GM12878 (cell line): ENCODE results near the gene IL1RL2. TPM values are rescaled to one million over a fixed set of nuclear protein-coding genes. Genes with fewer than 3 reads are reported as not detected.

Source experiments
- ATAC-seq: fragments of 200-7000 bp; cut with Tn5 transposase; 3 replicates; pipeline ENCODE4 v1.9.1; 2020; ENCODE audit warnings: mild to moderate bottlenecking, moderate library complexity
- BruUV-seq: library from RNA; stranded (reverse); fragments of 400-500 nt; replicated peaks from 2 replicates; lab custom pipeline; 2021; lab: Mats Ljungman, UMichigan
- CTCF ChIA-PET: fragments of 300-600 bp; sonication (Branson Sonifier 250); formaldehyde crosslinking; extraction: SDS; loops from one replicate; lab custom pipeline; 2021; ENCODE audit warnings: inconsistent platforms; lab: Yijun Ruan, JAX
- POLR2A ChIA-PET: fragments of 350-600 bp; formaldehyde crosslinking; extraction: SDS; loops from one replicate; lab custom pipeline; 2021; ENCODE audit warnings: inconsistent platforms; lab: Charles Lee
- RAD21 ChIA-PET: fragments of 300-600 bp; sonication (Branson Sonifier 250); formaldehyde crosslinking; loops from one replicate; lab custom pipeline; 2023; ENCODE audit warnings: antibody characterized with exemption; ENCODE audit not compliant: unreplicated experiment; lab: Charles Lee
- SMC1A ChIA-PET: fragments of 300-600 bp; sonication (Branson Sonifier 250); formaldehyde crosslinking; loops from one replicate; lab custom pipeline; 2023; ENCODE audit not compliant: unreplicated experiment, uncharacterized antibody; lab: Charles Lee
- DNase-seq: peaks from one replicate; pipeline ENCODE4 v3.0.0-alpha.2; 2011; ENCODE audit warnings: low read depth, low spot score
- FAIRE-seq: peaks from 3 replicates; lab custom pipeline; 2011; peaks lifted over from hg19 to GRCh38; lab: Jason Lieb, UNC
- H2AFZ ChIP-seq: 2 replicates; pipeline ENCODE4 v1.6.0; 2011; ENCODE audit warnings: low read depth, low read length, control low read depth; ENCODE audit not compliant: control insufficient read depth
- H3K27ac ChIP-seq: 2 replicates; pipeline ENCODE4 v1.5.1; 2011; ENCODE audit warnings: control low read depth; ENCODE audit not compliant: control insufficient read depth, insufficient read depth
- H3K27me3 ChIP-seq, 2 experiments: replicated peaks in 1 of 2; 2 replicates each; pipeline versions ENCODE4 v1.6.0 to v1.6.1; 2011; ENCODE audit warnings: low read length in 1 of 2; ENCODE audit not compliant: control insufficient read depth in 2 of 2, insufficient read depth in 2 of 2
- H3K36me3 ChIP-seq, 2 experiments: 2 replicates each; pipeline ENCODE4 v1.5.1; 2011; ENCODE audit warnings: low read length in 1 of 2; ENCODE audit not compliant: control insufficient read depth in 2 of 2, insufficient read depth in 2 of 2
- H3K4me1 ChIP-seq: 2 replicates; pipeline ENCODE4 v1.6.1; 2011; ENCODE audit warnings: mild to moderate bottlenecking, low read length, moderate library complexity, mixed read lengths; ENCODE audit not compliant: control insufficient read depth, insufficient read depth
- H3K4me2 ChIP-seq: 2 replicates; pipeline ENCODE4 v1.6.0; 2011; ENCODE audit warnings: control low read depth; ENCODE audit not compliant: control insufficient read depth, insufficient read depth
- H3K4me3 ChIP-seq: fragments of 200-600 bp; sonication (generic); 2 replicates; pipeline ENCODE4 v1.5.1; 2016
- H3K79me2 ChIP-seq: 2 replicates; pipeline ENCODE4 v1.6.0; 2011; ENCODE audit warnings: low read length; ENCODE audit not compliant: control insufficient read depth, insufficient read depth
- H3K9ac ChIP-seq: 2 replicates; pipeline ENCODE4 v1.8.0; 2011; ENCODE audit warnings: low read length, control low read depth, mixed read lengths; ENCODE audit not compliant: control insufficient read depth, insufficient read depth
- H3K9me3 ChIP-seq: replicated peaks from 3 replicates; pipeline ENCODE4 v1.5.1; 2011; ENCODE audit warnings: mild to moderate bottlenecking, low read length; ENCODE audit not compliant: control insufficient read depth, insufficient read depth
- H4K20me1 ChIP-seq: 2 replicates; pipeline ENCODE4 v1.6.0; 2011; ENCODE audit not compliant: control insufficient read depth, insufficient read depth
- CHD4 ChIP-seq: fragments of 200-600 bp; sonication (generic); IDR thresholded peaks from 2 replicates; pipeline ENCODE4 v1.6.1; 2016; ENCODE audit warnings: mild to moderate bottlenecking
- NFYB ChIP-seq: IDR thresholded peaks from 2 replicates; pipeline ENCODE4 v1.6.1; 2011; ENCODE audit warnings: low read depth, mild to moderate bottlenecking, low read length, improper control_type of control experiment, moderate library complexity; ENCODE audit not compliant: insufficient read depth
- PAX5 ChIP-seq: IDR thresholded peaks from 2 replicates; pipeline ENCODE4 v1.6.1; 2011; ENCODE audit warnings: low read depth, low read length, borderline replicate concordance
- USF2 ChIP-seq: IDR thresholded peaks from 2 replicates; pipeline ENCODE4 v1.6.1; 2011; ENCODE audit warnings: low read depth, low read length, improper control_type of control experiment, borderline replicate concordance
- ZNF687 ChIP-seq: fragments of 450-650 bp; IDR thresholded peaks from 2 replicates; pipeline ENCODE4 v1.6.1; 2017; ENCODE audit warnings: mild to moderate bottlenecking, moderate library complexity
- WGBS: methylation state at CpG from one replicate; pipeline ENCODE4 v1.1.6; 2016; ENCODE audit warnings: low lambda C conversion rate; ENCODE audit not compliant: insufficient replicate concordance, insufficient coverage; ENCODE audit errors: missing lambda C conversion rate; 5-methylcytosine and 5-hydroxymethylcytosine counted together
- in situ Hi-C: fragments of 300-500 bp; cut with MboI; formaldehyde crosslinking; loops from 9 replicates; pipeline ENCODE4 v1.14.3; 2018; ENCODE audit warnings: mixed read lengths
- intact Hi-C: fragments of 100-400 bp; cut with micrococcal nuclease; formaldehyde crosslinking; loops from one replicate; pipeline ENCODE4 v1.14.2; 2022; ENCODE audit not compliant: unreplicated experiment
- polyA plus RNA-seq, 11 experiments: library from polyadenylated mRNA; depleted of rRNA in 4 of 11; unstranded in 6 of 11; stranded (reverse) in 5 of 11; fragments of >200 nt; fragmentation: Nextera tagmentation in 4 of 11; fragmentation: Illumina TruSeq in 1 of 11; extraction: Ambion mirVana in 4 of 11; extraction: Trizol in 1 of 11; gene quantifications; 1 replicate in 1 of 11; 2 replicates in 10 of 11; pipeline versions ENCODE4 v1.2.1 to v1.2.3, GENCODE V29; 2011 to 2016; ENCODE audit warnings: inconsistent platforms in 2 of 11, missing spikeins in 2 of 11, low read depth in 1 of 11
- total RNA-seq, 4 experiments: library from RNA; depleted of rRNA in 3 of 4; stranded (reverse); fragments of >200 nt in 3 of 4; fragmentation: Illumina TruSeq in 1 of 4; extraction: Trizol in 1 of 4; gene quantifications; 2 replicates each; pipeline versions ENCODE4 v1.2.1 to v1.2.3, GENCODE V29; 2013 to 2021

The IL1RL2 gene
- total and polyA plus RNA-seq, 10 of the 15 experiments (the other 5 are each of a cell fraction or from before 2014, with no cell fraction given): not detected

GRCh38 chr2:102264952-102265351 is 78.1 kb downstream of the IL1RL2 start (continued):
- TF ChIP-seq PAX5 (no peak), NFYB (no peak), CHD4 (no peak), USF2 (no peak)
- TF ChIP-seq, all 136 proteins: peak for 0

GRCh38 chr2:102266204-102266603 is 79.4 kb downstream of the IL1RL2 start:
- no peak overlapping the region for H3K9ac ChIP-seq
- POLR2A ChIA-PET: no interaction called here
- CTCF ChIA-PET: interaction anchor here (0.6 to 1.3 kb wide), 6 partner anchors 12 to 180 kb away, joined by 3 to 4 read pairs (median 3); no protein-coding TSS in a partner anchor
- SMC1A ChIA-PET: interaction anchor here (0.7 to 0.9 kb wide), 3 partner anchors 14 to 80 kb away, joined by 3 read pairs; no protein-coding TSS in a partner anchor
- H3K4me3 ChIP-seq: no peak overlapping the region
- no peak overlapping the region for H3K4me2 ChIP-seq
- no peaks in the 10 kb centered on the region for H4K20me1 ChIP-seq
- no peak for TF ChIP-seq CHD4
- no peak for TF ChIP-seq ZNF687
- in situ Hi-C loops (no loop called here), intact Hi-C loops (no loop called here)
- 100% methylated on average over 1 of the region's 1 CpG for WGBS
- H3K36me3 ChIP-seq: no peaks in the 10 kb centered on the region
- no TSS peak for BruUV-seq
- RAD21 ChIA-PET: no interaction called here
- H3K27ac ChIP-seq: no peak overlapping the region
- H3K4me1 ChIP-seq: no peaks in the 10 kb centered on the region
- H3K79me2 ChIP-seq: no peaks in the 10 kb centered on the region
- H3K9me3 ChIP-seq: no peaks in the 10 kb centered on the region; the same call in 2 of the 3 replicates
- DNase-seq: no peak
- ATAC-seq: no peak
- peaks cover 0 to 1% of the 10 kb centered on the region in 2 experiments; a peak in 2 of 4 replicates for H3K27me3 ChIP-seq
- no peak overlapping the region for H2AFZ ChIP-seq
- FAIRE-seq: no peak
